GM12873 (cell line): ENCODE measurements around the gene UFD1.

ENCODE experiments used
- CTCF ChIP-seq: IDR thresholded peaks from 2 replicates; pipeline ENCODE4 v1.5.1; 2012; ENCODE audit warnings: low read depth, mild to moderate bottlenecking, moderate library complexity, low read length, control low read depth; ENCODE audit not compliant: insufficient read depth; ENCODE audit errors: missing control alignments

UFD1 gene, protein sequence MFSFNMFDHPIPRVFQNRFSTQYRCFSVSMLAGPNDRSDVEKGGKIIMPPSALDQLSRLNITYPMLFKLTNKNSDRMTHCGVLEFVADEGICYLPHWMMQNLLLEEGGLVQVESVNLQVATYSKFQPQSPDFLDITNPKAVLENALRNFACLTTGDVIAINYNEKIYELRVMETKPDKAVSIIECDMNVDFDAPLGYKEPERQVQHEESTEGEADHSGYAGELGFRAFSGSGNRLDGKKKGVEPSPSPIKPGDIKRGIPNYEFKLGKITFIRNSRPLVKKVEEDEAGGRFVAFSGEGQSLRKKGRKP

GRCh38 chr22:19478901-19479354 lies at the start of gene UFD1:
Gene UFD1 (minus strand): TSS chr22:19479193. CDS start chr22:19479085, 108 bp downstream.
- no peak for TF ChIP-seq CTCF

GRCh38 chr22:19527861-19528417 lies 48.9 kb upstream of the UFD1 start:
- TF ChIP-seq CTCF, result no peak

DNA sequence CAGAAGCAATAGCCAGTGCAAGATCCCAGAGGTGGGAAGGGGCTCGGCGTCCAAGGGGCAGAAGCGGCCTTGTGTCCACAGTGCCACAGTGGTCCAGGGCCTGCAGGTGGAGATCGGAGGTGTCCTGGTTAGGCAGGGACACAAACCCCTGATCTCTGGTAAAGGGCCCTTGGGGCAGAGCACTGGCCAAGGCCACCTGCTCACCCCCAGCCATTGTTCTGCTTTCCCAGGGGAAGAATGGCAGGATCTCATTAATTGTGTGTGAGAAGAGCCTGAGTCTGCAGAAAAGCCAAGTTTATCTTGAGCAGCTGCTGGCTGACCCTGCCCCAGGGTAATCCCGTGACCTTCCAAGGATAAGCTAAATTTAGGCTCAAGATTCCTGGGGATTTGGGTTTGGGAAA lies 48.3 kb upstream of the UFD1 start:
- TF ChIP-seq CTCF, result no peak

GRCh38 chr22:19526702-19527111 lies 47.7 kb upstream of the UFD1 start:
- no peak for TF ChIP-seq CTCF

DNA sequence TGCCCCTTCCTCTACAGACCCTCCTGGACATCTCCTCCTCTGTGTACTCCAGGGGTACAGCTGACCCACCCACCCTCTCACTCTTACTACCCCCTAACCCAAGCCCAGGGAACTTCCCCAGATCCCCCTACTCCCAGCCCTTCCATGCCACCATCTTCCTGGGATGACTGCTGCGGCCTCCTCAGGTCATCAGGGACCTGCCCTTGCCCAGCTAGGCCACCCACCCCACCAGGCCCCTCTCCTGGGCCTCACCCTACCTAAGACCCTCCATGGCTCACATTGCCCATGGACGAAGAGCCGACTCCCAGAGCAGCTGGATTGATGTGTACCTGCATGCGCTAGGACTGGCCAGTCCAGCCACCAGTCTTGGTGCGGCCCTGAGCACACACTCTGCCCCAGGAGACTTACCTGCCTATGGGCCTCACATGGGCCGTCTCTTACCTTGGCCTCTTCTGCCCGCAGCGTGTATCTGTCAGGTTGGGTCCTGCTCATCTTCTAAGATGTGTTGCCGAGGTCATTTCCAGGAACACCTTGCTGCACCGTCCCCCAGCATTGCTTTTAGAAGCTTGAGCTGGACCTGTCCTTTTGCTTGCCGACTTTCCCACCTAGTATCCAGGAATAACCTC lies 47.2 kb upstream of the UFD1 start:
- no peak for TF ChIP-seq CTCF

DNA sequence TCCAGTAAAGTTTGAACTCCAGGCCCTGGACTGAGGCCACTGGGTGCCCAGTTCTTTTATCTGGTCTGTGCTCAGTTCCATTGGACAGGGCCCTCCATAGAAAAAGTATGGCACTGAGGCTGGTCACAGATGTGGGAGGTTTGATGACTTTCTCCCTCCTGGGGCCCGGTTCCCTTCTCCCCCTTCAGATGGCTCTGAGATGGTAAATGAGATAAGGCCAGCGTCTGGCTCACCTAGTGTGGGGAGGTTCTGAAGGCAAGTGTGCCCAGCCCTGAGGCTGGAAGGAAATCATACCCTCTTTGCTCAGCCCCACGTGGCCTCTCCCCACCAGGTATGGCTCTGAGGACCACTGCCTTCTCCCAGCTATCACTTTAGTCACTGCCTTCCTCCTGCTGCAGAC lies 46.7 kb upstream of the UFD1 start:
- TF ChIP-seq CTCF, result no peak

- TF ChIP-seq CTCF, result no peak
Measured at GRCh38 chr22:19525116-19525660, 46.2 kb upstream of the UFD1 start.
